HuH-7 (cell line): ENCODE data around the gene STK36.

Experiments used
- DNase-seq: peaks from one replicate; pipeline ENCODE4 v3.0.0; 2011; ENCODE audit warnings: low spot score

Gene STK36

GRCh38 chr2:218720048-218721041 lies 48.5 kb downstream of the STK36 start:
- no peak for DNase-seq

DNA sequence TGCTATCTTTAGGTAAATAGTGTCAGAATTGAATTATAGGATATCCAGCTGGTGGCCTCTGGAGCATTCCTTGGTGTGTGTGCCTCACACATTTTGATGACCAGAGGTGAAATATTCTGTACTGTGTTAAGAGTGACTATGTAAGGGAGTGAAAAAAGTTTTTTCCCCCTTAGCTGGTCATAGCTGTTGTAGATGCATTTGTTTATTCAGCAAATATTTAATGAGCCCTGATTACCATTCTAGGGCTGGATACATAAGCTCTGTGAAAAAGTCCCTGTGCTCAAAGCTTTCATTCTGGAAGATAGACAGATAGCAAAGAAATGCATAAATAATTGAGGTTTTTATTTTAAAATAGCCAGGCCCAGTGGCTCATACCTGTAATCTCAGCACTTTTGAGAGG lies 49.6 kb downstream of the STK36 start:
- no peak for DNase-seq

GRCh38 chr2:218721934-218722333 lies 50.0 kb downstream of the STK36 start:
- DNase-seq = no peak

- no peak for DNase-seq
Measured at GRCh38 chr2:218722419-218722818, 50.5 kb downstream of the STK36 start.

DNA sequence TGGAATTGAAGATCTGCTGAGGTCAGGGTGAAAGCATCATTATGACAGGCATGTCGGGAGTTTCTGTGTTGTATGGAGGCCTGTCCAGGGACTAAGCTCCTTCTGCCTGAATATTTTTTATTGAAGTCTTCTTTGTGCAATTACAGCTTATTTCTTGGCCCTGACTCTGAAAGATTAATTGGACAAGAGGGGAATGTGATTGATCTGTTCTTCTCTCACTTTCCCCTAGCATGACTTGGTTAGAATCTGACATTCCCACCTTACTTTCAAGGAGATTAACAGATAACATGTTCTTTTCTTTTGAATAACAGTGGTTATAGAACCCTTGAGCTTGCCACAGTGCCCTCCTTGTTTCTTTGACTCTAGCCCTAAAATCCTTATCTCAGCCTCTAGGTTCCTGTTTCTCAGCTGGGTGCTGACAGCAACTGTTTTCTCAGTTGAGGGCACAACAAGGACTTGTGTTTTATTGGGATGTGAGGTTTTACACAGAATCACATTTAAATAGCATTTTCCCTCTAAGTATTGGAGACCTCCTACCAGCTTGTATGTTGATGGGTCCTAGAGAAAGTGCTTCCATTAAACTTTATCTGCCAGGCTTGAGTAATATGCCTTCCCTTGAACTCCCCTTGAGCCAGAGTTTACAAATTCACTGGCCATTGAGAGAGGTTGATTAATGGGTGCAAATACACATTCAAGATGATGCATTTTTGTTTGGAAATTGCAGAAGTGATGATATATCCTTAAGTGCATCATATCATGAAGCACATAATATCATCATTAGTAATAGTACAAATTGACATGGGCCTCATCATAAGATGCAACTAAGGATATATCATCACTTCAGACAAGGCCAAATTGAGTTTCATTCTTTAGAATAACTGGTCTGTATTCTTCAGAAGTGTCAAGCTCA lies 51.2 kb downstream of the STK36 start:
- DNase-seq = no peak

DNA sequence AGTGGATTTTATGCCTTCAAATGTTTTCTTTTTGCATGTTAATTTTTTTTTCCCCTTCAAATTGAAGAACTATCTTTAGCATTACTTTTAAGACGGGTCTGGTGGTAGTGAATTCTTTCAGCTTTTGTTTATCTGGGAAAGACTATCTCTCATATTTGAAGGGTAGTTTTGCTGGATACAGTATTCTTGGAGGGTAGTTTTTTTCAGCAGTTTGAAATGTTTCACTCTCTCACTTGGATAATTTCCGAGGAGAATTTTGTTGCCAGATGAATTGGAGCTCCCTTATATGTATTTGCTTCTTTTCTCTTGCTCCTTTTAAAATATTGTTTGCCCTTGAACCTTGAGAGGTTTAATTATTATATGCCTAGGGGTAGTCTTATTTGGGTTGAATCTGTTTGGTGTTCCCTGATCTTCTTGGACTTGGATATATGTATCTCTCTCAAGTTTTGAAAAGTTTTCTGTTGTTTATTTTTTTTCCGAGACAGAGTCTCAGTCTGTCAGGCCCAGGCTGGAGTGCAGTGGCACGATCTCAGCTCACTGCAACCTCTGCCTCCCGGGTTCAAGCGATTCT lies 54.2 kb downstream of the STK36 start:
- no peak for DNase-seq

GRCh38 chr2:218727502-218728165 lies 55.7 kb downstream of the STK36 start:
- no peak for DNase-seq

- DNase-seq = no peak
Measured at GRCh38 chr2:218729640-218730039, 57.8 kb downstream of the STK36 start.

- DNase-seq = no peak
Measured at GRCh38 chr2:218732052-218732760, 60.3 kb downstream of the STK36 start.

GRCh38 chr2:218732761-218733158 lies 60.9 kb downstream of the STK36 start:
- no peak for DNase-seq

DNA sequence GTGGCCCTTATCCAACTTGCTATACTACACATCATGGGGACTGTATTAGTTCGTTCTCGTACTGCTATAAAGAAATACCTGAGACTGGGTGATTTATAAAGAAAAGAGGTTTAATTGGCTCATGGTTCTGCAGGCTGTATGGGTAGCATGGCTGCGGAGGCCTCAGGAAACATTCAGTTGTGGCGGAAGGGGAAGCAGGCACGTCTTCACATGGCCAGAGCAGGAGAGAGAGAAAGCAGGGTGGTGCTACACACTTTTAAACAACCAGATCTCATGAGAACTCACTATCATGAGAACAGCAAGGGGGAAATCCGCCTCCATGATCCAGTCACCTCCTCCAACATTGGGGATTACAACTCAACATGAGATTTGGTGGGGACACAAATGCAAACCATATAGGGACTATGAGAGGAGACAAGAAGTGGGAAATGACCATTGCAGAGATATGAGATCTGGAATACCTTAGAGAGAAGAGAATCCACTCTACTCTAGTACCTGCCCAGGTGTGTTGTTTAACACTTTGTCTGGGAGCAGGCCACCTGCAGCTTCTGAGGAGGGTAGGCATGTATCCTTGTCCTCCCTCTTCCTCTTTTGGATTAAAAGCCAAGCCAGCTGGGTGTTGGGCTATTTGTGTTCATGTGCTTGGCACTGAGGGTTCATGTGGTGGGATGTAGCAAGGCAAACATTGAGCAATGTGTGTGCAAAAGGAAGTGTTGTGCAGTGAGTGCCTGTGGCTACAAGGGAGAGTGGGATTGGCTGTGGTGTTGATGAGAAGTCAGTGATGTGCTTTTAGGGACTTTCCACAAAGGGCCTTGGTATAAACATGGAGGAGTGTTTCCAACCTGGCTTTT lies 61.5 kb downstream of the STK36 start:
- DNase-seq = peak; percentile 26

DNA sequence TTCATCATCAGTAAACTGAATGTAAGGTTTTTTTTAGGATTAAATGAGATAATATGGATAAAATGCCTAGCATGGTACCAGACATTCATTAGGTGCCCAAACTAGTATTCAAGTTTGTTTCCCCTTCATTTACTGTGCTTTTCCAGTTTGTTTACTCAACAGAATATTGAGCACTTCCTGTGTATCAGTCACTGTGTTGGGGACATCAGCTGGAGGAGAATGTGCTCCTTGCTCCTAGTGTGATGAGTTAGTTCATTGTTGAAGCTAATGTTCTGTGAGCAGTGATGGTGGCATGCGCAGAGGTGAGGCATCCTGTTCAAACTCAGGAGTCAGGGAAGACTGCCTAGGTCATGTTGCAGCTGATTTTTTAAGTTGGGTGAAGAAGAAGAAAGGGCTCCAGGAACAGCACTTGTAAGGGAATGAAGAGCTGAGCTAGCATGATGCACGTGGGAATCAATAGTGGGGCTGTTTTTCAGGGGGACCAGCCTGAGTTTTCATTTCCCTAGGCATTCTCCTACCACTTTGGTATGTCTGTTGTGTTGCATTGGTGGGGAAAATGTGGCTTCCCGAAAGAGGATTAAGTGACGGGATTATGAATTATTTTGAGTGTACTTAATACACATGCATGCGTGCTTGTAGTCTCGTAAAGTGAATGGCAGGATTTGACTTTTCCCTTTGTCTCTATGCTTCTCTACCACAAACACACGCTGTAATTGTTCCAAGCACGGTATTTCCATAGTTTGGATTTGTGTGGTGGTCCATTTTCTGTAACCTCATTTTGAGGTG lies 62.5 kb downstream of the STK36 start:
- DNase-seq = no peak

- no peak for DNase-seq
Measured at GRCh38 chr2:218736531-218736930, 64.6 kb downstream of the STK36 start.

DNA sequence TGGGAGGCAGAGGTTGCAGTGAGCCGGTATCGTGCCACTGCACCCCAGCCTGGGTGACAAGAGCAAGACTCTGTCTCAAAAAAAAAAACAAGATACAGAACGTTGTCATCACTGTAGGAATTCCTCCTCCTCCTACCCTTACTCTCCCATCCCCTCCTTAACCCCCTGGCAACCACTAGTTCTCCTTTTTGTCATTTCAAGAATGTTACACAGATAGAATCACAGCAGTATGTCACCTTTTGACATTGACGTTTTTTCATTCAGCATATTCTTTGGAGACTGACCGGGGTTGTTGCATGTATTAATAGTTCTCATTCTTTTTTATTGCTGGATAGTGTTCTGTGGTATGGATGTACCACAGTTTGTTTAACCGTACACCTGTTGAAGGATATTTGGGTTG lies 71.2 kb downstream of the STK36 start:
- no peak for DNase-seq

- no peak for DNase-seq
Measured at GRCh38 chr2:218744615-218745014, 72.7 kb downstream of the STK36 start.

- DNase-seq = no peak
Measured at GRCh38 chr2:218745160-218745558, 73.3 kb downstream of the STK36 start.

DNA sequence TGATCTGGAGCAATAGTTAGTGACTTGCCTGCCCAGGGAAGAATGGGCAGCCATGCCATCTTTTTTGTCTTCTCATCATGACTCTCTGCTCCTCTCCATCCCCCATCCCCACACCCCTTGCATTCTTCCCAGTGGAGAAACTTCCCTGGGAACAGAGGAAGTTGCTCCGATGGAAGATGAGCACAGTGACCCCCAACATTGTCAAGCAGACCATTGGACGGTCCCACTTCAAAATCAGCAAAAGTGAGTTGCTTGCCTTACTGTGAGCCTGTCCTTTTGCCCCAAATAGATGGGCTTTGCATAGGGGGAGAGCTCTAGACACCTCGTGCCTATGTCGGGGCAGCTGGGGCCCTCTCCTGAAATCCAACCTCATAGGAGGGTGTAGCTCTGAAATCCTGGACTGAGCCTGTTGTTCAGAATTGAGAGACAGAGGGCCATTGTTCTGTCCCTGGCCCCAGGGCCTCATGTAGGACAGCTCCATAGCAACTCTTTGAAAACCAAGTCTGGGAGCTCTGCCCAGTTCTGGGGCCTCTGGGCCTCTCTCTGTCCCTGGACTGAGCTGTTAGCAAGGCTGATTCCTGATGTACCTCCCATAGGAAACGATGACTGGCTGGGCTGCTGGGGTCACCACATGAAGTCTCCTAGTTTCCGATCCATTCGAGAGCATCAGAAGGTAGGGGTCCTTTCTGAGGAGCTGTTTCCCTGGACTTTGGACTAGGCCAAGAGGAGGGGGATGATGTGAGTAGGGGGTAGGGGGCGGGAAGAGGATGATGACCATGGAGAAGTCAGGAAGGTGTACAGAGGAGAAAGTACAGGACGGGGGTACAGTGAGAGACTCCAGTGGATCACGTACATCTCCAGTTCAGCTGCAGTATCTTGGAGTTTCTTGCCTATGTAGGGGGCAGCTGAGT lies 73.9 kb downstream of the STK36 start:
- DNase-seq = peak; percentile 40

DNA sequence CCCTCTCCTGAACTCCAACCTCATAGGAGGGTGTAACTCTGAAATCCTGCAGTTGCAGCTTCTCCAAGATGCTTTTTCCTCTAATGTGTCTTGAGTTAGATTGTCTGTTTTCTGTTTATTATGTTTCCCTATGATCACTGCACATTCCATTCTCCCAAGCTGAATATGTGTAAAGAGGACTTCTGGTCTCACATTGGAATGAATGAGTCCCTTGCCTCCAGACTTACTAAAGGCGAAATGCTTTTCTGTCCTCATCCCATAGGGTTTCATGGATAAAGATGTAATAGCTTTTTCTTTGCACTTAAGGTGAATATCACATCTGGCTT lies 74.5 kb downstream of the STK36 start:
- DNase-seq = no peak

GRCh38 chr2:218746960-218747359 lies 75.1 kb downstream of the STK36 start:
- DNase-seq = no peak
